Liver (tissue), 9 donors: ENCODE results near the gene ZNF213. TPM values are rescaled to one million over a fixed set of nuclear protein-coding genes. Genes with fewer than 3 reads are reported as not detected.

Experiments
- DNase-seq: peaks from one replicate; pipeline ENCODE4 v3.0.0-alpha.2; 2017; ENCODE audit warnings: low spot score
- H3K27ac ChIP-seq, 2 donors: one replicate each; pipeline ENCODE4 v1.7.0; 2013; ENCODE audit warnings: inconsistent platforms in 2 of 2, low read length in 2 of 2, control low read depth in 1 of 2, low read depth in 1 of 2, mild to moderate bottlenecking in 1 of 2
- H3K27me3 ChIP-seq, 4 donors: one replicate each; pipeline versions ENCODE4 v1.6.1 to v1.7.0; 2013; ENCODE audit warnings: low read length in 3 of 4, inconsistent platforms in 1 of 4, mild to moderate bottlenecking in 1 of 4, moderate library complexity in 1 of 4; ENCODE audit not compliant: control insufficient read depth in 4 of 4, insufficient read depth in 4 of 4
- H3K36me3 ChIP-seq, 4 donors: one replicate each; pipeline versions ENCODE4 v1.6.1 to v1.7.0; 2013; ENCODE audit warnings: low read length in 3 of 4, mild to moderate bottlenecking in 3 of 4, low read depth in 1 of 4, moderate library complexity in 1 of 4; ENCODE audit not compliant: control insufficient read depth in 4 of 4, insufficient read depth in 3 of 4
- H3K4me1 ChIP-seq, 4 donors: one replicate each; pipeline versions ENCODE4 v1.6.1 to v1.7.0; 2013; ENCODE audit warnings: low read length in 3 of 4, mild to moderate bottlenecking in 3 of 4, moderate library complexity in 1 of 4; ENCODE audit not compliant: control insufficient read depth in 4 of 4, insufficient read depth in 4 of 4
- H3K4me3 ChIP-seq, 3 donors: one replicate each; pipeline versions ENCODE4 v1.6.1 to v1.7.0; 2013; ENCODE audit warnings: low read length in 3 of 3, control low read depth in 1 of 3, low read depth in 1 of 3, mild to moderate bottlenecking in 1 of 3
- H3K9ac ChIP-seq, 2 donors: one replicate each; pipeline ENCODE4 v1.7.0; 2013; ENCODE audit warnings: low read length in 2 of 2, mild to moderate bottlenecking in 2 of 2, moderate library complexity in 2 of 2, control low read depth in 1 of 2, low read depth in 1 of 2
- H3K9me3 ChIP-seq, 4 donors: one replicate each; pipeline versions ENCODE4 v1.6.1 to v1.7.0; 2013; ENCODE audit warnings: low read length in 3 of 4; ENCODE audit not compliant: control insufficient read depth in 4 of 4
- ATF3 ChIP-seq: IDR thresholded peaks from 2 replicates; pipeline ENCODE4 v1.6.1; 2016; ENCODE audit warnings: antibody characterized with exemption
- CTCF ChIP-seq: fragments of 150-350 bp; IDR thresholded peaks from 2 replicates; pipeline ENCODE4 v1.5.1; 2017; ENCODE audit warnings: improper control_type of control experiment, low read depth, low read length; ENCODE audit not compliant: missing input control
- EGR1 ChIP-seq, 2 donors: IDR thresholded peaks; 2 replicates each; pipeline ENCODE4 v1.6.1; 2016 to 2018; ENCODE audit warnings: antibody characterized with exemption in 2 of 2, low read depth in 2 of 2
- FOXA1 ChIP-seq: IDR thresholded peaks from 2 replicates; pipeline ENCODE4 v1.6.1; 2016; ENCODE audit warnings: antibody characterized with exemption
- FOXA2 ChIP-seq: IDR thresholded peaks from 2 replicates; pipeline ENCODE4 v1.6.1; 2016; ENCODE audit warnings: antibody characterized with exemption
- GABPA ChIP-seq, 2 donors: IDR thresholded peaks in 1 of 2; conservative IDR thresholded peaks in 1 of 2; 2 replicates each; pipeline ENCODE4 v1.6.1; 2016; ENCODE audit warnings: antibody characterized with exemption in 2 of 2, mild to moderate bottlenecking in 1 of 2, moderate library complexity in 1 of 2
- HNF4G ChIP-seq: IDR thresholded peaks from 2 replicates; pipeline ENCODE4 v1.6.1; 2016; ENCODE audit warnings: antibody characterized with exemption
- JUND ChIP-seq, 2 donors: IDR thresholded peaks; 2 replicates each; pipeline ENCODE4 v1.6.1; 2016; ENCODE audit warnings: antibody characterized with exemption in 2 of 2
- MAX ChIP-seq: IDR thresholded peaks from 2 replicates; pipeline ENCODE4 v1.6.1; 2016; ENCODE audit warnings: antibody characterized with exemption
- NR2F2 ChIP-seq: IDR thresholded peaks from 2 replicates; pipeline ENCODE4 v1.6.1; 2016; ENCODE audit warnings: antibody characterized with exemption
- RAD21 ChIP-seq, 2 donors: IDR thresholded peaks; 2 replicates each; pipeline ENCODE4 v1.6.1; 2016; ENCODE audit warnings: antibody characterized with exemption in 2 of 2, mild to moderate bottlenecking in 2 of 2
- REST ChIP-seq: IDR thresholded peaks from 2 replicates; pipeline ENCODE4 v1.6.1; 2016; ENCODE audit warnings: antibody characterized with exemption, mild to moderate bottlenecking
- SP1 ChIP-seq: IDR thresholded peaks from 2 replicates; pipeline ENCODE4 v1.6.1; 2018; ENCODE audit warnings: antibody characterized with exemption, mild to moderate bottlenecking
- TAF1 ChIP-seq: conservative IDR thresholded peaks from 2 replicates; pipeline ENCODE4 v1.6.1; 2016; ENCODE audit warnings: antibody characterized with exemption, mild to moderate bottlenecking
- YY1 ChIP-seq: IDR thresholded peaks from 2 replicates; pipeline ENCODE4 v1.6.1; 2016; ENCODE audit warnings: antibody characterized with exemption, mild to moderate bottlenecking
- ZBTB33 ChIP-seq: IDR thresholded peaks from 2 replicates; pipeline ENCODE4 v1.6.1; 2016; ENCODE audit warnings: antibody characterized with exemption
- WGBS: extraction: QIAGEN DNeasy Blood & Tissue Kit; methylation state at CpG from one replicate; pipeline ENCODE4 v1.1.7; 2013; 5-methylcytosine and 5-hydroxymethylcytosine counted together
- polyA plus RNA-seq, 2 donors: library from polyadenylated mRNA; stranded (reverse) in 1 of 2; unstranded in 1 of 2; fragments of 200-250 nt in 1 of 2; fragments of >200 nt in 1 of 2; fragmentation: Nextera tagmentation in 1 of 2; extraction: Ambion mirVana in 1 of 2; gene quantifications; one replicate each; pipeline versions ENCODE4 v1.2.1 to v1.2.3, GENCODE V29; 2013 to 2015
- total RNA-seq, 2 donors: library from RNA; depleted of rRNA; stranded (reverse); fragments of >200 nt; gene quantifications; one replicate each; pipeline ENCODE4 v1.2.3, GENCODE V29; 2014
- donor health status: healthy.
- donor health status: healthy.
- donor health status: healthy.
- donor health status: healthy.
- donor health status: healthy.

ZNF213 gene
- total and polyA plus RNA-seq, 4 donors = 0.56 to 4.5 (median 1.7) TPM

GRCh38 chr16:3158510-3159314, 23.9 kb downstream of the ZNF213 start:
- TF ChIP-seq ZBTB33 (peak; percentile 51), ATF3 (peak; percentile 99), FOXA1 (no peak), RAD21 (IDR thresholded peaks at IDR 0.05) (no peak), HNF4G (no peak), YY1 (no peak), FOXA2 (no peak), REST (no peak), GABPA (IDR thresholded peaks at IDR 0.05 in 1 of 2, conservative IDR thresholded peaks at IDR 0.05 in 1 of 2) (peak in 1 of 2 donors; percentile 35), MAX (peak; percentile 19), SP1 (no peak), NR2F2 (no peak), EGR1 (IDR thresholded peaks at IDR 0.05; ENCODE audit: low read depth in 2 of 2) (no peak), TAF1 (no peak), CTCF (no peak), JUND (IDR thresholded peaks at IDR 0.05) (no peak)
- Histone ChIP-seq H3K9me3 (no peaks in the 10 kb centered on the region), H3K9ac (peak overlapping the region; percentile 44 to 80), H3K4me1 (peaks cover 0 to 16% (median 10%) of the 10 kb centered on the region in 4 donors), H3K27ac (peak overlapping the region; percentile 76 to 77), H3K27me3 (no peaks in the 10 kb centered on the region), H3K36me3 (no peaks in the 10 kb centered on the region), H3K4me3 (peak overlapping the region; percentile 70 to 98 (median 82))
- 2% methylated on average over 70 of the region's 70 CpGs for WGBS
- DNase-seq = peak; percentile 86
